Epidermal melanocyte (primary cell): ENCODE results near the gene TNS2.
A peak's percentile ranks its signal among the peaks of the same experiment; 100 is the strongest.
"Not testable (repeated sequence)": the region's sequence is repeated elsewhere in the genome, so short reads cannot be mapped to it uniquely, and the experiment has no call there.

Source experiments
- DNase-seq: peaks from one replicate; pipeline ENCODE4 v3.0.0; 2011; ENCODE audit warnings: low spot score; ENCODE audit not compliant: insufficient read length

The TNS2 gene

DNA sequence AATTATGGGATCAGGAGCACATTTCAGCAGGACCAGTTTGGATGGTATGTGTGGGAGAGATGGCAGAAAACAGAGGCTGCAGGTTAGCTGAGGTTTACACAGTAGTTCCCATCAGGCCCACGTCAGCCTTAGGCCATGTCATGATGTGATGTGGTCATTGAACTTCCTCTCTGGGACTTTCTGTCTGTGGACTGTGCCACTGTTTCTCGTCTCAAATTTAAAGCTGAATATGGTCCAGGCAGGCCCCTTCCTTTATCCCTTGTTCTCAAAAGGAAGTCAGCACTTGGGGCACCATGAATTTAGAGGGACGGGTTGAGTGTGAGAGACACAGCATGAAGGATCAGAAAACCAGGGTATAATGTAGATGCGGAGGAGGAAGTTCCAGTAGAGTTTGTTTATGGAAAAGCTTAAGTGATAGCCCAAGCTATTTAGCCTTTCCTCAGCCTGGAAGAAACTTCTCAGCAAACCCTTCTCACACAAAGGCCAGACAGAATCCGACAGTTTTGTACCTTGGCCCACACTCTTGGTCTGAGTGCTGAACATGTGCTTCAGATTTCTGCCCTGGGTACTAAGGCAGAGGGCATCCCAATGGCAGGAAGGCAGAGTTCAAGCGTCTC lies 44.0 kb downstream of the TNS2 start:
- DNase-seq: no peak

GRCh38 chr12:53094394-53094787 lies 44.5 kb downstream of the TNS2 start:
- DNase-seq: no peak

DNA sequence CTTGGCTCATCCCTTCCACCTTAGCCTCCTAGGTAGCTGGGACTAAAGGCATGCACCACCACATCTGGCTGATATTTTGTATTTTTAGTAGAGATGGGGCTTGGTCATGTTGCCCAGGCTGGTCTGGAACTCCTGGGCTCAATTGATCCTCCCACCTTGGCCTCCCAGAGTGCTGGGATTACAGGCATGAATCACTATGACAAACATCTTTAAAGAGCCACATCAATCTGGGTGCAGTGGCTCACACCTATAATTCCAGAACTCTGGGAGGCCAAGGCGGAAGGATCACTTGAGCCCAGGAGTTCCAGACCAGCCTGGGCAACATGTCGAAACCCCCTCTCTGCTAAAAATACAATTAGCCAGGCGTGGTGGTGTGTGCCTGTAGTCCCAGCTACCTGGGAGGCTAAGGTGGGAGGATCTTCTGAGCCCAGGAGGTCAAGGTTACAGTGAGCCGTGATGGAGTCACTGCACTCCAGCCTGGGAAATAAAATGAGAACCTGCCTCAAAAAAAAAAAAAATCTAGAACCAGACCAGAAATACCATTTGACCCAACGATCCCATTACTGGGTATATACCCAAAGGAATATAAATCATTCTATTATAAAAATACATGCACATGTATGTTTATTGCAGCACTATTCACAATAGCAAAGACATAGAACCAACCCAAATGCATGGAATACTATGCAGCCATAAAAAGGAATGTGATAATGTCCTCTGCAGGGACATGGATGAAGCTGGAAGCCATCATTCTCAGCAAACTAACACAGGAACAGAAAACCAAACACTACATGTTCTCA lies 45.1 kb downstream of the TNS2 start:
- not testable (repeated sequence) for DNase-seq

GRCh38 chr12:53095596-53095895 lies 45.7 kb downstream of the TNS2 start:
- not testable (repeated sequence) for DNase-seq

GRCh38 chr12:53096089-53096741 lies 46.4 kb downstream of the TNS2 start:
- peak; percentile 28 for DNase-seq

GRCh38 chr12:53096759-53097158 lies 46.9 kb downstream of the TNS2 start:
- no peak for DNase-seq

DNA sequence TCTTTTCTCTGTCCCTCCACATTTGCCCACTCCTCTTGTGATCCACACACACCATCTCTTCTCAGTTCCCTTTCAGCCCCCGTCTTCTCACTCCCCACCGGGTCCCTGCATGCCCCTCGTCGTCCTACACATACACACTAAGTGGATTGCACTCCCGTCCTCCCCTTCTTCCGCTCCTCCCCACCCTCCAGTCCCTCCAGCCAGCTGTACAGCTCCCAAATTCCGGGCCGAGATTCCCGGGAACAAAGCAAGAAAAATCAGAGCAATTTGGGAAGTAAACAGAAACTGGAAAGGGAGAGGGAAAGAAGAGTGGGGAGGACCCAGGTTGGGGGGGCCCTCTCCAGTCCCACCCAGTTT lies 47.3 kb downstream of the TNS2 start:
- no peak for DNase-seq

DNA sequence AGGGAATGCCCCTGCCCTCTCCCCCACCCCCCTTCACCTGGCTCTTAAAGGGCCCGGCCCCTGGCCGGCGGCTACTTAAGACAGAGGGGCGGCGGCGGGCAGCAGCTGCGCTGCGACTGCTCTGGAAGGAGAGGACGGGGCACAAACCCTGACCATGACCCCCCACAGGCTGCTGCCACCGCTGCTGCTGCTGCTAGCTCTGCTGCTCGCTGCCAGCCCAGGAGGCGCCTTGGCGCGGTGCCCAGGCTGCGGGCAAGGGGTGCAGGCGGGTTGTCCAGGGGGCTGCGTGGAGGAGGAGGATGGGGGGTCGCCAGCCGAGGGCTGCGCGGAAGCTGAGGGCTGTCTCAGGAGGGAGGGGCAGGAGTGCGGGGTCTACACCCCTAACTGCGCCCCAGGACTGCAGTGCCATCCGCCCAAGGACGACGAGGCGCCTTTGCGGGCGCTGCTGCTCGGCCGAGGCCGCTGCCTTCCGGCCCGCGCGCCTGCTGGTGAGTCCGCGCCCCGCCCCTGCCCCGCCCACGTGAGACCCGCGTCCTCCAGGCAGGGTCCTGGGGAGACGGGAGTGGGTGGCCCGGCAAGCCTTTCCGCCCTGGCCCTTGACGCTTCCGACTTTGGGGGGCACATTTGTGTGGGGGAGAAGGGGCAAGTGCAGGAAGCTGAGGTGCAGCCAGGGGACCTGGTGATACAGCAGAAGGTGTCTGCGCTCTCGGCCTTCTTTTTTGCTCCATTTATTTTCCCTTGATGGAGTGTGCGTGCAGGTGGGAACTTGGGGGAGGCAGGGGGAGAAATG lies 47.9 kb downstream of the TNS2 start, which contains the start of gene IGFBP6:
TSS of gene IGFBP6 (plus strand) at position 104 of the 790 bp plus-strand sequence. CDS start at position 155, 51 bp downstream.
- DNase-seq: no peak

DNA sequence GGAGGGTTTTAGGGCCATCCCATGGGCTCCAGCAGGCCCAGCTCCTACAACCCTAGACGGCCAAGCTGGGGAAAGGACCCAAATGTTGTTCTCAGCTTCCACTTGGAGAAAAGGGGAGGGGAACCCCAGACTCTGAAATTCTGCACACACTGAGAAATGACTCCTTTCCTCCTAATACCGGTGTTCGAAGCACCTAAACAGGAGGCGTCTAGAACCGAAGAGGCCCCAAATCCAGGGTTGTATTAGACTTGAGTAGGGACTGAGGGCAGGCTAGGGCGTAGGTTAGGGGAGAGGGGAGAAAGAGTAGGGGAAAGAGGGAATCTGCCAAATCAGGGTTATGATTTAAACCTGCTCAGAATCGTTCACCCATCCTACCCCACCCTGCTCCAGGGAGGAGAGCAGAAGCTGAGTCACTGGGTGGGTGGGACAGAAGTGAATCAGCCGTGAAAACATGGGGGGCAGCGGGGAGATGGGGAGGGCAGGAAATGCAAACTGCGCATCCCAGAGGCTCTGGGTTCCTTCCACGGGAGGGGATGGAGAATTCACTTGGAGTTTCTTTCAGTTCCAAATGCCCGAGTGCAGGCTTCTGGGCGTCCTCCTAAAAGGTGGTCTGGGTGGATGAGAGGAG lies 48.6 kb downstream of the TNS2 start:
- no peak for DNase-seq

- peak; percentile 97 for DNase-seq
Measured at GRCh38 chr12:53099071-53099882, 49.4 kb downstream of the TNS2 start.

- no peak for DNase-seq
Measured at GRCh38 chr12:53100466-53101151, 50.7 kb downstream of the TNS2 start.

- no peak for DNase-seq
Measured at GRCh38 chr12:53101266-53101665, 51.4 kb downstream of the TNS2 start.

- no peak for DNase-seq
Measured at GRCh38 chr12:53101931-53102781, 52.3 kb downstream of the TNS2 start.

DNA sequence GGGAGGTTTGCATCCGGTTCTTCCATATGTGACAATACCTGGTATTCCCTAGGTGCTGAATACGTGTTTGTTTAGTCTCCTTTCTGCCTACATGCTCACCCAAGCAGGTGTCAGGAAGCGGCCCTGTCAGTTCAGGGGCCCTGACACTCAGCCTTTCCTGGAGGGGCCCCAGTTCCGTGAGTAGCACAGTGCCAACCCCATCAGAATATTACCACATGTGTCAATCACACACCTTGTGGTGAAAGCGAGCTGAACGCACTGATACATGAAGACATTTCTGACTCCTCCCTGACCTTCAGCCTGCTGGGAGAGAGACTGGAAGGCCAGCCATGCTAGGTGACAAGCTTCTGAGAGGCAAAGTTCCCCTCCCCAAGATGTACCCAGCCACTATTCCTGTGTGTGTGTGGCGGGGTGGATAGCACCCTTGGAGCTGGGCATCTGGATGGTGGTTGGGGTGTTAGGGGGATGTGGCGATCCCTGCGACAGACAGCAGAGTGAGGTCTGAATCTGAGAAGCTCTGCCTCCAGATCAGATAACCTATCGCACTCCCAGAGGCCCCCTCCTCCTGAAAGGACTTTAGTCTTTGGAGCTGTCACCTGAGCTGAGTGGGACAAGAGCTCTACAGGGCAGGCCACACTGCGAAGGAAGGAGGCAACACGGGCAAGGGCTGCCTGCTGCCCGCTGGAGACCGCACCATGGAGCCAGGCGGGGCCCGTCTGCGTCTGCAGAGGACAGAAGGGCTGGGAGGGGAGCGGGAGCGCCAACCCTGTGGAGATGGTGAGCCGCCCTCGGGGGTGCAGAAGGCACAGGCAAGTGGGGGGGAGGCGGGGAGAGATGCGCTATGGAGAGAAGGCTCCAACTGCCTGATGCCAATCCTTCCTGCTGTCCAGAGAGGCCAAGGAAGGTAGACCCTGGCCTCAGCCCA lies 53.3 kb downstream of the TNS2 start, which contains the start of gene SOAT2:
TSS of gene SOAT2 (plus strand) at position 604 of the 925 bp plus-strand sequence. CDS start at position 696, 92 bp downstream.
- DNase-seq: no peak

DNA sequence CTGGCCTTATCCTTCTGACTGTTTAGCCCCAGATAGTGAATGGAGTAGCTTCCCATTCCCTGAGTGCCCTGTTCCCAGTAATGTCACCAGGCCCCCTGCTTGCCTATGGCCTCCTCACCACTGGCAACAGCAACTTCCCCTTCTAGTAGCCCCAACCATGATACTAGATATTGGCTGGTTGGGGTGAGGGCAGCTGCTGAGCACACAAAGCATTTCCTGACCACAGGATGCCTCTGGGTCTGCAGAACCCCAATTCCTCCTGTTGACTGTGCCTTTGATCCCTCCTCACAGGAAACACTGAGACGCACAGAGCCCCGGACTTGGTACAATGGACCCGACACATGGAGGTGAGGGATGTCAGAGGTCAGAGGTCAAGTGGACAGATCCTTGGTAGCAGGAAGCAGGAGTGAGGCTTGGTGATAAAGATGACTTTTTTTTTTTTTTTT lies 54.0 kb downstream of the TNS2 start:
- no peak for DNase-seq

DNA sequence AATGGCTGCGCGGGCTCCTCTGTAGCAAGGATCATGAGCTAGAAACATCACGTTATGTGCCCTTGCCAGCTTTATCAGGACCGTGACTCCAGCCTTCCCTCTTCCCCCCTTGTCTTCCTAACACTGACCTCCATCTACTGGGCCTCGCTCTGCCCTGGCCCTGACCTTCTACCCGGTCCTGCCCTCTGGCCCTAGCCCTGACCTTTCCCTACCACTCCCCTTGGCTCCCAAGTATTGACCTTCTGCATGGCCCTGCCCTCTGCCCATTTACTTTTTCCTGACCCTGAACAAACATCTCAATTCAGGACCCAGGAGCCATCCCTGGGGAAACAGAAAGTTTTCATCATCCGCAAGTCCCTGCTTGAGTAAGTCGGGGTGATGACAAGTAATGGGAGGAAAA lies 55.4 kb downstream of the TNS2 start:
- DNase-seq: no peak

DNA sequence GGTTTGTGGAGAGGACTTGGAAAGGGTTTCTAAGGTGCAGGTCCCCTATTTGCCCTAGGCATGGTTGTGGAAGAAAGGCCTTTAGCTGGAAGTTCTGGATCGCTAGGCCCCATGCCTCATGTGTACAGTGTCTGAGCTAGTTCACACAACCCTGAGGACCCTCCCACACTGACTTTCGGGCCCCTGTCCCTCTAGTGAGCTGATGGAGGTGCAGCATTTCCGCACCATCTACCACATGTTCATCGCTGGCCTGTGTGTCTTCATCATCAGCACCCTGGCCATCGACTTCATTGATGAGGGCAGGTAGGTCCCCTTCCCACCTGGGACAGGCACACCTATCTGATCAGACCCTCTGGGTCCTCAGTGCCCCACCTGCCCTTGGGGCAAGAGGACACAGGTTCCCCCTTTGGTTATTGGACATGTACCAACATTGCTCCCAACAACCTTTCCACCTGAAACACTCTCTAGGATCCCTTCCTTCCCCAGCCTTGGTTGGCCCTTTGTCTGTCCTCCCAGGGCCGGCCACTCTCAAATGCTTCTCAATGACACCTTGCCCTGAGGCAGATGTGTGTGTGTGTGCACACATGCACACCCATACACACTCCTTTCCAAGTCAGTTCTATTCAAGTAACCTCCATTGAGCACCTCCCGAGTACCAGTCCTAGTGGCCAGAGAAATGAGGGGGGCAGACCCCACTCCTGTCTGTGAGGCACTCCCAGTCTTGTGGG lies 56.0 kb downstream of the TNS2 start:
- DNase-seq: no peak
